RCC 7860 (cell line): ENCODE results near the gene LSP1.

Experiments used
- DNase-seq: peaks from one replicate; pipeline ENCODE4 v3.0.0-alpha.2; 2015; ENCODE audit warnings: low spot score
- FAIRE-seq: peaks from 2 replicates; lab custom pipeline; 2012; peaks lifted over from hg19 to GRCh38; lab: Jason Lieb, UNC

LSP1 gene

GRCh38 chr11:1847006-1847735 is 5.7 kb upstream of the LSP1 start:
- no peak for DNase-seq
- no peak for FAIRE-seq

- no peak for FAIRE-seq
- no peak for DNase-seq
Measured at GRCh38 chr11:1847926-1848639, 4.8 kb upstream of the LSP1 start.

- no peak for FAIRE-seq
- DNase-seq, result no peak
Measured at GRCh38 chr11:1848640-1849430, 4.0 kb upstream of the LSP1 start.

- no peak for FAIRE-seq
Measured at GRCh38 chr11:1851468-1852180, 1.3 kb upstream of the LSP1 start.

GRCh38 chr11:1852271-1852876 is 510 bp upstream of the LSP1 start:
- DNase-seq, result no peak
- no peak for FAIRE-seq

More at GRCh38 chr11:1851468-1852180, 1.3 kb upstream of the LSP1 start:
- DNase-seq, result no peak

- DNase-seq (no peak), FAIRE-seq (no peak)
Measured at GRCh38 chr11:1853376-1854131, 670 bp downstream of the LSP1 start.

GRCh38 chr11:1854132-1854948 is 1.5 kb downstream of the LSP1 start:
- DNase-seq (no peak), FAIRE-seq (no peak)

- no peak for DNase-seq
- FAIRE-seq, result no peak
Measured at GRCh38 chr11:1854949-1855885, 2.3 kb downstream of the LSP1 start.

GRCh38 chr11:1855886-1856265 is 3.0 kb downstream of the LSP1 start:
- FAIRE-seq, result no peak
- no peak for DNase-seq

- DNase-seq (no peak), FAIRE-seq (no peak)
Measured at GRCh38 chr11:1856306-1857005, 3.6 kb downstream of the LSP1 start.

- DNase-seq, result no peak
- FAIRE-seq, result no peak
Measured at GRCh38 chr11:1857064-1857463, 4.2 kb downstream of the LSP1 start.

- DNase-seq (no peak), FAIRE-seq (no peak)
Measured at GRCh38 chr11:1858154-1858553, 5.3 kb downstream of the LSP1 start.

GRCh38 chr11:1858576-1858975 is 5.7 kb downstream of the LSP1 start:
- FAIRE-seq, result no peak
- no peak for DNase-seq

GRCh38 chr11:1859004-1859403 is 6.1 kb downstream of the LSP1 start:
- DNase-seq (no peak), FAIRE-seq (no peak)

GRCh38 chr11:1860108-1860507 is 7.2 kb downstream of the LSP1 start:
- DNase-seq, result no peak
- no peak for FAIRE-seq

GRCh38 chr11:1861435-1862411 is 8.8 kb downstream of the LSP1 start:
- DNase-seq (no peak), FAIRE-seq (no peak)
